HG02642 (cell line): ENCODE measurements around the gene CABS1.

Experiments
- ATAC-seq: cut with Tn5 transposase; IDR thresholded peaks from one replicate; pipeline ENCODE4 v1.9.1; 2021; ENCODE audit warnings: mild to moderate bottlenecking; ENCODE audit not compliant: unreplicated experiment, poor library complexity

Gene CABS1

GRCh38 chr4:70334681-70335080 is at the start of gene CABS1:
Gene CABS1, plus strand, starts transcription at chr4:70334981. Its CDS starts 59 bp downstream, at chr4:70335040.
- ATAC-seq: no peak

DNA sequence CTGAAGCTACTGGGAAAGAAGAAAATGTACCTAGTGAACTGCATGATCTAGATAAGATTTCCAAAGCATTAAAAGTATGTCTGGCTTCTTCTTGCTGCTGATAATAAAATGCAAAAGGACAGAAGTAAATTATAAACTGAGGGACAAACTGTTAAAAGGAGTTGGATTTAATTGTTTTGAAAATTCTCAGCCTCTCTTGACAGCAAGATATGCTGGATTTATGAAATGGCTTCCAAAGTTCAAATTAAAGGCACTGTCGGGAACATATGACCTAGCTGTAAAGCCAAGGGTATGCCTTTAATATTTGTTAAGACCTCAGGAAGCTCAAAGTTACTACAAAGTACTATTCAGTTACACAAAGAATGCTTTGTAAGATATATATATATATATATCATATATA is 46.1 kb upstream of the CABS1 start:
- ATAC-seq: no peak

- no peak for ATAC-seq
Observed at GRCh38 chr4:70291341-70291740, 43.4 kb upstream of the CABS1 start.

DNA sequence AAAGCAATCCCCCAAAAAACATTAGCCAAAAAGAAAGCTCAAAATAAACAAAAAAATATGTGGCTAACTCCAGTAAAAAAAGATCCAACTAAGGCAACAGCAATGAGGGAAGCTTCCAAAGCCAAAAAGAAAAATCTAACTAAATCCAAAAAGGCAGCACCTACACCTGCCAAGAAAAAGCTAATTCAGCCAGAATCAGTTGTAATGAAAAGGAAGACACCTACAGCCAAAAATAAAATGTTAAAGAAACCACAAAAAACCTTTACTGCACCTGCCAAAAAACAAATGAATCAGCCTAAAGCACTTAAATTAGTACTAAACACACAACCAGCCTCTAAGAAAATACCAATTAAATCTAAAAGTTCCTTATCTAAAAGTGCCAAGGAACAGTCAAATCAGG is 37.2 kb upstream of the CABS1 start:
- ATAC-seq: no peak

DNA sequence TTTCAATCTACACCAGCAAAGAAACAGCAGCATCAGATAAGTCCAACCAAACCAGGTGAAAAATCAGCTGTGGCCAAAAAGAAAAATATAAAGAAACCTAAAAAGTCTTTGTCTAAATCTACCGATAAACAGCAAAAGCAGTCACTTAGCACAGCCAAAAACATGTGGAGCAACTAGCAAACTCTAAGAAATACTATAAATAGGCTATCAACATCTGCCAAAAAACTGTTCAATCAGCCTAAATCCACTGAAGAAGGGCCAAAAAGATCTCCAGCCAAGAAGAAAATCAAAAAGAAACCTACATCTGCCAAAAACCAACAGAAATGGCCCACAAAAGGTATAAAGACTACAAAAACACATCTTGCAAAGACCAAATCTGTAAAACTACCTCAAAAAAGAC is 36.7 kb upstream of the CABS1 start:
- ATAC-seq: no peak

DNA sequence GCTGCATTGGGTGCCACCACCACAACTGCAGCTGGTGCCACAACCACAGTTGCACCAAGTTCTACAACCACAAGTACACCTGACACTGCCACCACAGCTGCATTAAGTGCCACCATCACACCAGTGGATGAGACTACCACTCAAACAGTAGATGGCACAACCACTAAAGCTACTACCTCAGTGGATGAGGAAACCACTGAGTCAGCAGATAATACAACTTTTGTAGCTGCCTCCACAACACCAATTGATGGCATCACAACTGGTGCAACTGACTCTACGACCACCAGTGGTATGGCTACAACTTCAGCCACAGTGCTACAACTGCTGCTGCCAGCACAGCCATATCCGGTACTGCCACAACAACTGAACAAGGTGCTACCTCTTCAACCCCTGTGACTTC is 35.1 kb upstream of the CABS1 start:
- ATAC-seq: no peak

DNA sequence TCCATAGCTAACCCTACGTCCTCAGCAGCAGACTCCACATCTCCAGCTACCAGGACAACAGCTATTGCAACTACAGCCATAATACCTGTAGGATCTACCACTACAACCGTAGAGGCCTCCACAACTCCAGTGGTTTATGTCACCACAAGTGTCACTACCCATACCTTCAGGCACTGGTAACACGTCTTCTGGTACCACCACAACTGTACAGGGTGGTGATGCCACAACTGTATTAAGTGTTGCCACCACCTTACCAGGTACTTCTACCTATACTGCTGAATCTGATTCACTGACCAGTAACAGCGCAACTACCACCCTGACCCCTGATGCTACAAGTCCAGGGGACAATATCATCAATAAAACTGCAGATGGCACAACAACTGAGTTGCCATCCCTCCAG is 34.6 kb upstream of the CABS1 start:
- no peak for ATAC-seq

DNA sequence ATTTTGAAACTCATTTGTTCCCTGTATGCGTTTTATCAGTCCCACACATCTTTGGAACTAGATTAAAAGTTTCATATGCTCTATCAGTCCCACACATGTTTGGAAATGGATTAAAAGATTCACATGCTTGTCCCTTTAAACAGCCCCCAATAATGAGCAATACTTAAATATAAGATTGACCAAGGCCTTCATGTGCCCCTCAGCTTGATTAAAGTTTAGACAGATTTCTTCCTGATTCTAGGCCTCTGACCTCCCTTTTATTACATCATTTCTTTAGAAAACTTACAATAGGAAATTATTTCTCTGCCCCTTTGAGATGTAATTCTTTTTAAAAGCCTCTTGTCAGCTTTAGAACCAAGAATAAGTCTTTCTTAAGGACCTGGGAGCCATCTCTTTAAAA is 31.7 kb upstream of the CABS1 start:
- ATAC-seq: no peak

DNA sequence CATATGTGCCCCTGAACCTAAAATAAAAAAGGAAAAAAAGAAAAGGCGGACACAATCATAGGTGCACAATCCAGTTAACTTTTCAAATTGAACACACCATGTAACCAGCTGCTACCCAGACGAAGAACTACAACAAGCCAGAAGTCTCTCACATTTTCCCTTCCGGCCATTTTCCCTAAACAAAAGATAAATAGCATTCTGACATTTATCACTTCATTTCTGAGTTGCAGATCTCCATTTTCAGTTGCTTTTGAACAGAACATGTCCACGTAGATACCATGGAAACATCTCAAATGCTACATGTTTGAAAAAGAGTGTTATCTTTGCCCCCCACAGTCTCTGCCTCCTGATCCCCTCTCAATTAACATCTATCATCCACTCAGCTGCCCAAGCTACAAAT is 29.2 kb upstream of the CABS1 start:
- no peak for ATAC-seq

- no peak for ATAC-seq
Observed at GRCh38 chr4:70306076-70306475, 28.7 kb upstream of the CABS1 start.

GRCh38 chr4:70313736-70314135 is 21.0 kb upstream of the CABS1 start:
- no peak for ATAC-seq

- ATAC-seq: no peak
Observed at GRCh38 chr4:70315928-70316327, 18.9 kb upstream of the CABS1 start.

DNA sequence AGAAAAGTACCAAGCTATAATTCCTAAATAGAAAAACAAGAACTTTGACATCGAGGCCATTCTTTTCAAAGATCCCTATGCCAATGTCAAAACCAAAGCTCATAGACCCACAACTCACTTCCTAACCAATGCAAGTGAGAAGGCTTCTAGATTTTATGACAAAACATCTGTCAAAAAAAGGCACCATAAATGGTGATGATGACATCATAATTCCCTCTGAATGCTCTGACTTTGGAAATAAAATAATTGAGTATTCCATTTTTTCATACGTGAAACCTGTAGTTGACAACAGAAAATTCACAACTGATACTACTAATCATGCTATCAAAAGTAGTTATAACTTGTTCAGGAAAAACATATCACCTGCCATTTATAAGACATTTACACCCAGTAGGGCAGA is 8.7 kb upstream of the CABS1 start:
- ATAC-seq: no peak

GRCh38 chr4:70336043-70336442 is 1.3 kb downstream of the CABS1 start:
- ATAC-seq: no peak

DNA sequence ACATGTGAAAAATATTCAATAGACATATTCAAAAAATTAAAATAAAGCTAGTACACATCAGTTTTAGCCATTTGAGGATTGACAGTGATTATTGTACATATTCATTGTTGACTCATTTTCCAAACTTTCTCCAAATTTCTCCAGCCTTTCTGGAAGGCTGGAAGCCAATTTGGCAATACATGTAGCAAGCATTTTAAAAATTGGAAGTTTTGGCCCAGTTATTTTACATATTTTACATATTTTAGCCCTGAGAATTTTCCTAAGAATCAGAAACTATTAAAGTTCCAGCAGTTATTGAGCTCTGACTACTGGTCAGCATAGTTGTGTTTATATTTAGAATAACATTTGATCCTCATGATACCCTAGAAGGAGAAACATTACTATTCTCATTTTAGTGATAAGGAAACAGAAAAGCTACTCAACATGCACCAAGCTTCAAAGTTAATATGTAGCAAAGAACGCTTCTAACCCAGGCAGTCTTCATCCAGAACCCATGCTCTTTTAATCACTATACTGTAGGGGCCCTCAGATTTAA is 3.2 kb downstream of the CABS1 start:
- no peak for ATAC-seq

- no peak for ATAC-seq
Observed at GRCh38 chr4:70356185-70356584, 21.4 kb downstream of the CABS1 start.

DNA sequence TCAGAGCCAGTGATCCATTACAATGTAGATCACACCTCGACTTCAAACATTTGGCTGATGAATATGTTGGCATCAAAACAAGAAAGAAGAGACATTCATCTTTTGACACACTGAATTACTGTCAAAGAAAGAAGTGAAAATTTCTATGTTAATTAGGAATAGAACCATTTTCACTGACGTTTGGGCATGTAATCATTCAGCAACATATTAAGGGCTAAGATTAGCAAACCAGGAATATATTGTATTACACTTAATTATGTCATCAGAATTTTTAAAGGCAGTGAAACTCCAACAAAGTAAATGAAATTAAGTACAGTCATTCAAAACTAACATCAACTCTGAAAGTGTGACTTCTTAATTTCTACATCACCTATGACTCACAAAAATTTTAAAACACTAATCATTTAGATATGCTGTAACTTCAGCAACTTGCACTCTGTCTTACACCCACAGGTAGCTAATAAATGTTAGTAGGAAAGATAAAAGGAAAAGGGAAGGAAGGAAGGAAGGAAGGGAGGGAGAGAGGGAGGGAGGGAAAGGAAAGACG is 24.4 kb downstream of the CABS1 start:
- no peak for ATAC-seq

DNA sequence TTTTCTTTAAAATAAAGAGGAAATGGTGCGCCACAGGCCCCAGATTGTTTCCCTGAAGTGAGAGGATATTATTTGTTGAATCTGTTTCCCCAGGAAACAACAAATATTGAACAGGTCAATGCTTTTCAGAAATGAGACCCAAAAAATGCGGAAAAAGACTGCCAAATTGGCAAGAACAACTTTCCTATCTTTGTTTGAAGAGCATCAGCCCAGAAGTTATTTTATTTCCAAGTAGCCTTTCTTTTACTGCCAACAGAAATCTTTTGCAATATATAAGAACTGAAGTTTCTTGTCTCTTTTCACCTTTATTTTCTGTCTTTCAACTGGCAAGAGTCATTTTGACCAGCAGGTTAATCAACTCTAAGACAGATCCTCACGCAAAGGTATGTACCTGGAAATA is 25.7 kb downstream of the CABS1 start, which contains the start of gene SMR3A:
Gene SMR3A (plus strand): TSS at position 301 of the 400 bp plus-strand sequence. CDS start 1,356 bp downstream, outside the sequence.
- ATAC-seq: no peak

DNA sequence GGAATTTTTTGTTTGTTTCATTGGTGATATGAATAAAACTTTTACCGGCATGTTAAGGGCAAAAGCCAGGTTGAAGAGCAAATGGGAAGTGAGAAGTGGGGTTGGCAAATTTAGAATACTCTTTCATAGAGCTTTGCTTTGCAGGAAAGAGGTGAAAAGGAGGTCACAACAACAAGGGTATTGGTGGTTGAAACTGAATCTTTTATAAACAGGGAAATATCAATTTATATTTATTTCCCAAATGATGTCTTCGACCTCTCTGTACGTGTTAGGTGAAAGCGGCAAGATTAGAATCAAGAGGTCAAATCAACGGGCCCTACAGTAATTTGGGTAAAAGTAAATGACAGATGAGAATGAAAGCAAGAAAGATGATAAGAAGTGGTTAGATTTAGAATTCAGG is 29.2 kb downstream of the CABS1 start:
- no peak for ATAC-seq

DNA sequence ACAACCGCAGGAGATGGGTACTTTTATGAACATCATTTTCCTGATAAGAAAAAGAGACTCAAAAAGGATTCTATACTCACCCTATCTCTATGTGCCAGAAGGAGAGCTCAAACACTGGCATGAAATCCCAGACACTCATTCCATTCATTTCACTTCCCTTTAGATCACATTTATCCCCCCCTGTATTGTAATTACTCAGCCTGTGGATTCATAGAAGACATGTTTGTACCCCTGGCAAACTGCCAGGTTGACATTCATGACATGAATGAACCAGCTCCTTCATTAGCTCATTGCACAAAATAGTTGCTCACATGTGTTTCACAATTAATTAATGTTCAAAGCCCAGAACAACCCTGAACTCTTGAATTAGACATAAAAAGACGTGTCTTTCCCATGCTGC is 30.7 kb downstream of the CABS1 start:
- ATAC-seq: no peak

- ATAC-seq: no peak
Observed at GRCh38 chr4:70367813-70368212, 33.0 kb downstream of the CABS1 start.

DNA sequence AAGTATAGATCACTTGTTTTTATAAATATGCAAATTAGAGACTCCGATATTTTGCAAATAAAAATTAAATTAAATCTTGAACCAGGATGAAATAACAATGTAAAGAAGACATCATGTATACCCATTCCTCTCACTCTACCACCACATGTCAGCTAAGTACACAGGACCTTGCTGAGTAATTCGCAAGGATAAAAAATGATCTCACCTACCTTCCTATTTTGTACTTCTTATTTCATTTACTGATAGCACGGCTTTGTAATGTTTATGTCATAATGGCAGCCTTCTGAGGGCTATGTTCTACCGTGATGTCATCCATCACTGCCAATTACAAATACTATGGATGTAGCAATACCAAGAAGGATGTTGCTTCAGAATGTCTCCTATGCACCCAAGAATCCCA is 37.2 kb downstream of the CABS1 start:
- ATAC-seq: no peak

- no peak for ATAC-seq
Observed at GRCh38 chr4:70372760-70373159, 38.0 kb downstream of the CABS1 start.
